Bone marrow (tissue), 2 donors: ENCODE data around the gene CYP3A7.
"Not testable (repeated sequence)": the region's sequence is repeated elsewhere in the genome, so short reads cannot be mapped to it uniquely, and the experiment has no call there.

ENCODE experiments used
- DNase-seq, 2 donors: peaks; one replicate each; lab custom pipeline; 2025; lab: John Stamatoyannopoulos, UW

CYP3A7 gene

DNA sequence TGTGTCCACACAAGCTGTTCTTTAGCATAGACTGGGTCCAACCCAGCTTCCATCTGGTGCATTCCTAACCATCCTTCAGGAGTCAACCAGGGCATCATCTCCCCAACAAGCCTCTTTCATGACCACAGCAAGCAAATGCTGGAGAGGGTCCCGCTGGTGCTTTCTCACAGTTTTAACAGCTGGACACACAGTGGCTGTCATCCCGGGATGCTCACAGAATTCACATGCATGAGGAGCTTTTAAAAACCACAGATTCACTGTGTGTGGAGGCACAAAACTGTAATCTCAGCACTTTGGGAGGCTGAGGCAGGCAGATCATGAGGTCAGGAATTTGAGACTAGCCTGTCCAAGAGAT, 6.4 kb upstream of the CYP3A7 start:
- DNase-seq: no peak

DNA sequence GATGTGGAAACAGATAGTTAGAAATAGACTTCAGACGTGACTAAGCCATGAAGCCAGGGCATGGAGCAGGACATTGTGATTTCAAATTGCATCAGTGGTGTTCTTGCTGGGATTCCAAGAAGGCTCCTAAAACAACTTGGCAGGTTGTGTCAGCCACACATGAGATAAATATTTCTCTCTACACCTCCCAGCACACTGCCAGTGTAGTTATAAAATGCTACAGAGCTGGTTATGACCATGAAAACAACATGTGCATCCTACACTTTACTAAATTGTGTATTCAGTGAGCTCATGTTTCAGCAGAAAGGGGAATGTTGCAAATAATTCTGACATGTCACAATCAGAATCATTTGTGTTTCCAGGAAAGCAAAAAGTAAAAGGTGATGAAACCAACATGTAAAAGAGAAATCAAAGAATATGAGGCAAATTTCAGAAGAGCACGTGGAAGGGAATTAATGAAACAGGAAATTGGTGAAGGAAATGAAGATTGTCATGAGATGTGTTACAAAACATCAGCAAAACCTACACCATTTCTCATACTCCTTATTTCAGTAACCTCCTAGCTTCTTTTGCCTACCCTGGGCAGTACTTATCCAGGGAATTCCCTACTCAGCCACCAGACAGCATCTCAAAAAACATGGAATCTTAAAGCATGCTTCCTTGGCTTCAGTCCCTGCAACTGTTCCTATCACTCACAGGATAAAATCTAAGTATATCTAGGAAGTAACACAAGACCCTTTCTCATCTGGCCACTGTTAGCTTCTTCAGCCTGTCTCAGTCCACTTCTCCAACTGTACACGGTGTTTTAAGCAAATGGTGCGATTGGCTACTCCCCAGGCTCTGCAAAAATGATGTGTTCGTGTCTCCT, 5.8 kb upstream of the CYP3A7 start:
- DNase-seq: no peak

DNA sequence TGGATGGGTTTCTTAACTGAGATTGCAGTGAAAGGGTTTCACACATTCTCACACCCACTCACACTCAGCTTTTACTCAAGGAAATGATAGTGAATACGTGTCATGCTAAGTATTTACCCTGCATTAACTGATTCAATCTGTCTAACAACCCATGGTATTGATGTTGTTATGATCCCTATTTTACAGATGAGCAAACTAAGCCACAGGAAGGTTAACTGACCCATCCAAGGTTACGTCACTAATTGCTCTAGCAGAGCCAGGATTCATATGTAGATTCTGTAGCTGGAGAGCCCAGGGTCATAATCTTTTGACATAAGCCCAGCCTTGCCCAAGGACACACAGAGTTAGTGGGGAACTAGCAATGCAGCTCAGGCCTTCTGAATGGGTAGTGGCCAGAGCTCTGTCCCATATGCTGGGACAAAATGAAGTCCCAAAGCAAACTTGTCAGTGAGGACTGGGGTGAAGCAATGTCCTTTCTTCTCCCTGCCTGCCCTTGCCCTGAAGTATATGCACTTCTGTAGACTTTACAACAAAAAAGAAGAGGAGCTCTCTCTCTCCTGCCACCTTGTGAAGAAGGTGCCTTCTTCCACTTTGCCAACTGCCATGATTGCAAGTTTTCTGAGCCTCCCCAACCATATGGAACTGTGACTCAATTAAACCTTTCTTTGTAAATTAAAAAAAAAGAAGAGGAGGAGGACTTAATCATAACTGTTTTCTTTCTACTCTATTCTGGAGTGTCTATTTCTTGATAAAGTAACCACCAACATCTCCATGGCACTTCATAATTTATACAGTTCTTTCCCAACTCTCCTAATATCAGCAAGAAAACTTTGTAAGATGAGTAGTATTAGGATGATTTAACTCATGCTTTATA, 4.9 kb upstream of the CYP3A7 start:
- no peak for DNase-seq

DNA sequence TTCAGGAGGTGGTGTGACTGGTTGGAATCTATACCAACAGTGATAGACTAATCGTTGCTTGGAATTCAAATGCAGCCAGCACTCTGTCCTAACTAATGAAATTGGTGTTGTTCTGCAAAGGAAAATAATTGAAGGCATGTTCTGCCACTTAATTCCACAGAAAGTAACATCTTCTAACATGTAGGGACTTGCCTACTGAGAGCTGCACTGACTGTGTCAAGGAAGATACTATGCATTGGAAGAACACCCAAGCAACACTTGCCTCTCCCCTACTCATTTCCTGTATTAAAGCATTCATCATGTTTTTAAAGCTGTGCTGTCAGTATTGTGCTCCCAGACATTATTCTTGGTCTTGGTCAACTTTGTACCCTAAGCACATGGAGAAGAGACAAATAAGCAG, 2.7 kb upstream of the CYP3A7 start:
- no peak for DNase-seq

DNA sequence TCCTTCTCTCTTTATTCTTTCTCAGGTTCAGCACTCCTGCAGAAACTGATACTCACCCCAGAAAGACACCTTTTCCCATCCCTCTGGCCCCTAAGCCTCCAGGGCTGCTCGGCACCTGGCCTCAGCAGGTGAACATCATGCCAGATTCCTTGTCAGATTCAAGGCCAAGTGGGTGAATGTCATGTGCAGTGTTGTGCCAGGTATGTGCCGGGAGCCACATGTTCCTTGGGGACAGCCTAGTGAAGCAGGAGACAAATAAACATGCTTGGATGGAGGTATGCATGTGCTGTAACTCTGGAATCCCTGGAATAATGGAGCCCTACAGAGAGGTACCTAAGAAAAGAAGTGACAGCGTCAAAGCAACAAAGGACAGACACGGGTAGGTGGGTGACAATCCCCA, 1.7 kb upstream of the CYP3A7 start:
- not testable (repeated sequence) for DNase-seq

DNA sequence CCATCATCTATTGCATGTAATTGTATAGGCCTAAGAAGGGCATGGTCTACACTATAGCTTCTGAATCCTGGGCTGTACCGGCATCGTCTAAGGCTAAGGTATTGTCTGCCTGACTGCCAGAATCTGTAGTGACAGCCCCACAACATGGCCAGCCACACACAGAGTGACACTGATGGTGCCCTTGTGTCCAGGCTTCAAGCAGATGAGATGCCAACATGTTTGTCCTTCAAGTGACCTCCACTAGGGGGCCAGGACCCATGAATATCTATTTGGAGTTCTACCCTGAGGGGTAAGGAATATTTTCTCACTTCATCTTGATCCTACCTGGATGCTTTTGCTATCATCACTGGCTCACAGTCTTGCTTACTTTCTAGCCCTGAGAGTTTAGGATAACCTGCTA, 1.5 kb downstream of the CYP3A7 start:
- DNase-seq: no peak

DNA sequence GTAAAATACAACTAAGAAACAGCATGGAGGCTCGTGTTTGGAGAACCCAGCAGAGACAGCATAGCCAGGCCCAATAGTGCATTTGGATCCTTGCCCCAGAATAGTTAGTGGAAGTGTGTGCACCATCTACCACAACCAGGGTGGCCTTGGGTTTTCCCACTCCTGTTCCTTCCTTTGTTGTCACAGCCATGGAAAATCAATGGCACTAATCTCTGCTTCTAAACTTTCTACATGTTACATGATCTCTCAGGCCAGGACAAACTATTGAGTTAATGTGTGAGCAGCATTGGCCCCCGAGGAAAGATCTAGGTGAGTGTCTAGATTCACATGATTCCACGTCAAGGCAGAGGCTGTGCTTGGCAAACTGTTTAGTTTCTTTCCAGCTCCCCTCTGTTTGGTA, 2.0 kb downstream of the CYP3A7 start:
- no peak for DNase-seq

DNA sequence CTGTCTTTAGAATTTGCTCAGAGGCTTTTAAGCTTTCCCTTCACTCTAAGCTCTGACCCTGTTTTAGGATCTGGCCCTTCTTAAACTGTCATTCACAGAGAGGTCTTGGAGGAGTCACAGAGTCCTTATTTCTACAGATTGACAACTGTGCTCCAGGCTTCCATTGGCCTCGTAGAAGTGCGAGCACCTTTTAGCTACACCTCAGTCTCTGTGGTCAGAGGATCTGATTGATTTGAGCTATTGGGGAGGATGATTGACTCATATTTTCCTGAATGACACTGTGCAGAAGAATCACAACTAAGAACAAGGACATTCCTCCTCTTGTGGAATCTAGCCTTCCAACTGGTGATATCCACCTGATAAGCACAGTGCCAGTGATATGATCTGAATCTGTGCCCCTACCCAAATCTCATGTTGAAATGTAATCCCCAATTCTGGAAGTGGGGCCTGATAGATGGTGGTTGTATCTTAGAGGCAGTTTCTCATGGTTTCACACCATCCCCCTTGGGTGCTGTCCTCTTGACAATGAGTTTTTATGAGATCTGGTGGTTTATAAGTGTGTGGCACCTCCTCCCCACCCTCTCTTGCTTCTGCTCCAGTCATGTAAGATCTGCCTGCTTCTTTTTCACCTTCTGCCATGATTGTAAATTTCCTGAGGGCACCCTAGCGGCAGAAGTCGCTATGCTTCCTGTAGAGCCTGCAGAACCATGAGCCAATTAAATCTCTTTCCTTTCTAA, 3.2 kb downstream of the CYP3A7 start:
- DNase-seq: no peak

DNA sequence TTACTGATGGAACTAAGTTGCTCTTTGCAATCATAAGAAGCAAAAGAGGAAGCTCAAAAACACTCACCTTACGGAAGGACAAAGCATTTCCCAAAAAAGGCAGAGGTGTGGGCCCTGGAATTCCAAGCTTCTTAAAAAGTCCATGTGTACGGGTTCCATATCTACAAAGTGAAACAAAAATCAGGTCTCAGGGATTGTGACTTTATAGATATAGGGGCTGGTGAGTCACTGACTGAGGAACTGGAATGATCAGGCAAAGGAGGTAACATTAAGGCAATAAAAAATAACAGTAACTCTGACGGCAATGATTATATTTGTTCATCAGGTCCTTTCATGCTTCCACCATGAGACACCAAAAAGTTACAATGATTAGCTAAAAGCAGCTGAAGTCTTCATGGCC, 4.0 kb downstream of the CYP3A7 start:
- DNase-seq: no peak

DNA sequence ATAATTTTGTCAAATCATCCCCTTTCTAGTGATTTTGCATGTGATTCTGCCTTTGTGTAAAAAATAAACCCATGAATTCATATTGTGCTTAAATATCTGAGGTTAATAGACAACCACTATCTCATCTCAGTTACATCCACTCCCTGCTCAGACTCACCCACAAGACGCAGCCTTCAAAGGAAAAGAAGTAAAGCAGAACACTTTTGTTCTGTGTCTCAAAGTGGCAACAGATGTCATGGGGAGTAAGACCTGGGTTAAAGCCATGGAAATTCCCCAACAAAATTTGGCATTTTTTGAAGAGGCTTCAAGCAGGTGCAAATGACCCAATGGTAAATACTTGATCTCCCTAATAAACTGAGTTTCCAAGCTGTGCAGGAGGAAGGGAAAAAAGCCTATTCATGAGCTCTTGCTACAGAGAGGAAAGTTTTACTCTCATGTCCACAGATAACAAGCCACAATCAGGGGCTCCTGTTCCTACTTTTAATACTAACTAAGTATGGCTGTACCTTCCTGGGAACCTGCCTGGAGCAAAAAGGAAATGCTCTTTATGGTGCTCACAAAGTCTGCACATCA, 4.7 kb downstream of the CYP3A7 start:
- DNase-seq: no peak

DNA sequence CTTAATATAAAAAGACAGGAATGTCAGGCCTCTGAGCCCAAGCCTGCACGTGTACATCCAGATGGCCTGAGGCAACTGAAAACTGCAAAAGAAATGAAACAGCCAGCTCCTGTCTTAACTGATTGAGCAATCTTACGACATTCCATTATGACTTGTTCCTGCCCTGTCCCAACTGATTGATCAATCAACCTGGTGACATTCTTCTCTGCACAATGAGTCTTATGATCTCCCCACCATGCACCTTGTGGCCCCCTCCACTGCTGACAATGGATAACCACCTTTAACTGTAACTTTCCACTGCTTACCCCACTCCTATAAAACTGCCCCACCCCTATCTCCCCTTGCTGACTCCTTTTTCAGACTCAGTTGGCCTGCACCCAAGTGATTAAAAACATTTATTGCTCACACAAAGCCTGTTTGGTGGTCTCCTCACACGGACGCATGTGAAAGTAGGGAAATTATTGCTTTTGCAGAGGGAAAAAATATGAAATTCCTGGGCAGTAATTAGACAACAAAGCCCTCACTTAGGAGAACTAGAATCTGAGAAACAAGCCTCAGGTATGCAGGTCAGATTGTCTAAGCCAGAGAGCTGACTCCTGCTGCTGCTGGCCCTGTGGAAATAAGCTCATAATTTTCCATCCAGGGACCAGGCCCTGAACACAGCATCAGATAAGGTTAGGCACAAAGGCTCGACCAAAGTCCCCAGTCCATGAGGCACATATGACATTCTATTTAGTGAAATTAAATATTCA, 5.3 kb downstream of the CYP3A7 start:
- DNase-seq: no peak

DNA sequence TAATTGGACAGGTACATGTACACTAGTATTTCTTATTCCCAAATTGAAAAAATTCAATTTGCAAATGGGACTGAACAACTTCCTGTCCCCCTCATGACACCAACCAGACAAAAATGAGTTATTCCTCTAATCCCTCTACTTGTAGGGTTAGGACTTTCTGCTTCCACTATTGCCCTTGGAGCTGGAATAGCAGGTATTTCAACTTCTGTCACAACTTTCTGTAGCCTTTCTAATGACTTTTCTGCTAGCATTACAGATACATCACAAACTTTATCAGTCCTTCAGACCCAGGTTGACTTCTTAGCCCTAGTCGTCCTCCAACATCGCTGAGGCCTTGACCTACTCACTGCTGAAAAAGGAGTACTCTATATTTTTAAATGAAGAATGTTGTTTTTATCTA, 6.4 kb downstream of the CYP3A7 start:
- no peak for DNase-seq

DNA sequence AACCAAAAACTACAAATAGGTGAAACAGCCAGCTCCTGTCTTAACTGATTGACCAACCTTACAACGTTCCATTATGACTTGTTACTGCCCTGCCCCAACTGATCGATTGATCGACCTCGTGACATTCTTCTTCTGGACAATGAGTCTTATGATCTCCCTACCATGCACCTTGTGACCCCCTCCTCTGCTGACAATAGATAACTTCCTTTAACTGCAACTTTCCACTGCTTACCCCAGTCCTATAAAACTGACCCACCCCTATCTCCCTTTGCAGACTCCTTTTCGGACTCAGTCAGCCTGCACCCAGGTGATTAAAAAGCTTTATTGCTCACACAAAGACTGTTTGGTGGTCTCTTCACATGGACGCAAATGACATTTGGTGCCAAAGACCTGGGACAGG, 11.8 kb downstream of the CYP3A7 start:
- not testable (repeated sequence) for DNase-seq

DNA sequence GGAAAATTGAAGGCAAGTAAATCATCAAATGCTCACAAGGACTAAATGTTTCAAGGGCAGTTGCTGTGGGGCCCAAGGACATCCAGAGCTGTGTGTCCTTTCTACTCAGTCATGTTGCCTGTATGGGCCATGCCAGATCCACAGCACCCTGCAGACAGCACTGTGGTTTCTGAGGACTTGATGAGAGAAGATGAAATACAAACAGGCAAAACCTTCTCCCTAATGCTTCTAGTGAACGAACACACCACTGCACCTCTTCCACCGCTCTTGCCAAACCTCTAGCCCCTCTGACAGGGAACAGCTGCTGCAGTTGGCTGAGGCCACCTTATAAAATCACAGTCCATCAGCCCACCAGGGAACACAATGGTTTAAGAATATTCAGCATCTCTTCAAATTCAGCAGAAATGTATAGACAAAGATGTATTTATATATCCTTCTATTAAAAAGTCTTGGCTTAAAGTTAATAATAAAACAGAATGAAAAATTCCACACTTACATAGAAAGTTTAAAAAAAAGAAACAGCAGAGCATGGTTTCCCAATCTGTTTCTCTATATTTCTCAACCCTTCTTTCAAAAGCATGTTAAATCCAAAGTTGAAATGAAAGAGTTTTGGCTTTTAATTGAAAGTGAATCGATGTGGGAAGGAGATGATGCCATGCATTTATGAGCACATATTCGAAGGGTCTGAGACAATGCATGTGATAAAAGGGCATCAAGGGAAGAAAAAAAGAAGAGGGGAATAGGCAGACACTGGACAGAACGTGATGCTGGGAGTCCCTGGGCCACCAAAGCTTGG, 14.0 kb downstream of the CYP3A7 start:
- DNase-seq: no peak

DNA sequence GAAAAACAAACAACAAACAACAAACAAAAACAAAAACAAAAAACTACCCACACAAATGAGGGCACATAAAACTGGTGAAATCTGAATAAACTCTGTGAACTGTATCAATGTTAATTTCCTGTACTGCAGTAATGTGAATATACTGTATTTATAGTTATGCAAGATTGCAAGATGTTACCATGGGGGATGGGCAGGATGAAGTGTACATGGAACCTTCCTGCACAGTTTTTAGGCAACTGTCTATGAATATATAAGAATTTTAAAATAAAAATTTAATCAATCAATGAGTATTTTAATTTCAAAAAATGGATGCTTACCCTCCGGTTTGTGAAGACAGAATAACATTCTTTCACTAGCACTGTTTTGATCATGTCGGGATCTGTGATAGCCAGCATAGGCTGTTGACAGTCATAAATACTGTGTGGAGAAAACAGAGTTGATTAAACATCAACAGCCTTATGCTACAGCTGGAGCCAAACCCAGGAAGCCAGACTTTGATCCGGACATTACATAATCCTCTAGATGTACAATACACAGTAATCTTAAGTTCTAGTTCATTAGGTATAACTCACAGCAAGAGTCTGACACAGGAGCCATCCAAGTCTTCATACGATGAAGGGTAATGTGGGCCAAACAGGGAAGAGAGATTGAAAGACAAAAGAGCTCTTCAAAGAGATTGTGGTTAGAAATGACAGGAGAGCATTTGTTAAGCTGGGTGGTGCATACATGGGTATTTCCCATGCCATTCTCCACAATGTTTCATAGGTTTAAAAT, 14.8 kb downstream of the CYP3A7 start:
- DNase-seq: no peak

DNA sequence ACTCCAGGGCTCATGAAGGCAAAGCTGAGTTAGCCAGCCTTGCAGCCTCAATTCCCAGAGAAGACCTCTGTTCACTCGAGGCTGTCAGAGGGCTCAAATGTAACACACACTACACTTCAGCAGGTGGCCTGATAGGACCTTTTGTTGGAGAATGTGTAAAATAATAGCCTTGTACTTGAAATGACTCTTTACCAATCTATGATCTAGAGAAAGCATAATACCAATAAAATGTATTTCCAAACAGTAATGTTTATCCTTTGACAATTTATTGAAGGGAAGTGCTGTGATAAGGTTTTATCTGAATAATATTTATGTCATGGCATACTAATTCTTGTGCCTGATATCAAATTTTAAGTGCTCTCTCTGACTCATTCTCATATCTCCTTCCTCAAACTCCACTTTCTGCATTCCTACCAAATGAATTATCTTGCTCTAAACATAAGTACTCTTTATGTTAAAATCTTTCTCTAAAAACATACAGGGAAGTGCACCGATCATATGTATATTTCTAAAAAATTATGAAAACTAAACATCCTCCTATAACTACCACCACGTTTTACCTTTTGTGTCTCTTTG, 20.9 kb downstream of the CYP3A7 start:
- DNase-seq: no peak

DNA sequence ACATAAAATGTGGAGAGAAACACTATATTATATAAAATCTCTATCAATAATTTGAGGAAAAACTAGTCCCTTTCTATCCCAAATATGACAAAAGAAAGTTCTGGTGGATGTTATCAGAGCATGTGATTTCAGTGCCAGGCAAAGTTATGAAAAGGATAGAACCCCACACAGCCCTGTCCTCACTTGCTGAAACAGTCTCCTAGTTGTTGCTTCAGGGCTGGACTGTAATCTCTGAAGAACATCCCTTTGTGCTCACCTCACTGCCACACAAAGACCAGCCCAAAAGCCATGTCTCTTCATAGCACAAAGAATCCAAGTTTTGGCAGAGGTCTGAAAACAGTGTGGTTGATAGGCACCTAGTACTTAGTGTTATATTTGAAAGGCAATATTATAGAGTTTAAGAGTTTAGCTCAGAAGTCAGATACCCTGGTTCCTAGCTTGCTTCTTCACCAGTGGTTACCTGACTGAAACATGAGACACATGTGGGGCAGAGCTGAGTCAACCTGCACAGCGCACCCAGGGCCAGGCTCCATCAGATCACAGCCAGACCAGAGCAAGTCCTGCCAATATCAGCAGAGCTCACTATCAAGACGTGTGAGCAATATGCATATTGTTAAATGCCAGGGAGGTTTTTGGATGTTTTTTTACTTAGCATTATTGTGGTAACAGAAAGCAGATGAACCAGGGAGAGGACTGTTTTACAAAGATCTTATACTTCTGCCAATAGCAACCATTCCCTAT, 25.0 kb downstream of the CYP3A7 start:
- no peak for DNase-seq

DNA sequence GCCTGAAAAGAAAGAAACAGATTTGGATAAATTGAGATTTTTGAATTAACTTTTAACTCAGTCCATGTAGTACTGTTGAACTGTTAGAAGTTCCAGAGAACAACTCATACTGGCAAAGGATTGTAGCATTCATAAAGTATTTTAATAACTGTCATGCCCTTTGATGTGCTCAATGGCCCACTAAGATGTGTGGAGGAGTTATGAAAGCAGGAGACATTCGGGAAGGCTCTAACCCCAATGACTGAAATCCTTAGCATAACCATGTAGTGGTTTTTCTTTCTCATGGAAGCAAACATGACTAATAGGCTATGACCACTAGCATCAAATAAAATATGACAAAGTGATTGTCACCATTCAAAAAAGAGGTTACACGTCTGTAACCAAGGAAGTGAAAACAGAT, 25.7 kb downstream of the CYP3A7 start:
- no peak for DNase-seq

DNA sequence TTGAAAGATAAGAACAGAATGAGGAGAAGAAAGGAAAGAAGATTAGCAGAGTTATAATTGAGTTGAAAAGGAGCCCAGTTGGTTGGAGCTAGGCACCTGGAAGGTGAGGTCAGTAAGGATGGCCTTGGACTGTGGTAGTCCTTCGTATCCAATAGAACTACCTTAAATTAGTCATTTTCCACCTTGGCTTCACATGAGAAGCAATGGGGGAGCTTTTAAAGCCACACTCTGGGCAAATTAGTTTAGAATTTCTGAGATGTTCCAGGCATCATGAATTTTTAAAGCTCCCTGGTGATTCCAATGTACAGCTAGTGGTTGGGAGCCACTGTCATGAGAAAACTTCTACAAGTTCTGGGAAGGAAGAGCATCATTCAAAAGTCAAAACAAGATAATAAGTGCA, 27.9 kb downstream of the CYP3A7 start:
- DNase-seq: no peak
